ENCODE data around the gene TECTB. TPM values are rescaled to one million over a fixed set of nuclear protein-coding genes. Genes with fewer than 3 reads are reported as not detected.

Gene TECTB
- total RNA-seq, 1 donor: not detected

- DNase-seq (ENCODE audit: low read depth in 2 of 3, low spot score in 2 of 3): no peak
Measured at GRCh38 chr10:112304267-112304859, 21.2 kb downstream of the TECTB start.

- DNase-seq (ENCODE audit: low read depth in 2 of 3, low spot score in 2 of 3): peak in 2 of 3 donors; percentile 14 to 49
Measured at GRCh38 chr10:112307358-112308124, 24.3 kb downstream of the TECTB start.

GRCh38 chr10:112308125-112308502 is 24.9 kb downstream of the TECTB start:
- no peak for DNase-seq (ENCODE audit: low read depth in 2 of 3, low spot score in 2 of 3)

GRCh38 chr10:112311481-112311880 is 28.3 kb downstream of the TECTB start:
- DNase-seq (ENCODE audit: low read depth in 2 of 3, low spot score in 2 of 3): no peak

GRCh38 chr10:112313234-112313633 is 30.0 kb downstream of the TECTB start:
- DNase-seq (ENCODE audit: low read depth in 2 of 3, low spot score in 2 of 3): no peak

GRCh38 chr10:112313911-112314310 is 30.7 kb downstream of the TECTB start:
- DNase-seq (ENCODE audit: low read depth in 2 of 3, low spot score in 2 of 3): no peak

GRCh38 chr10:112314822-112315474 is 31.7 kb downstream of the TECTB start:
- peak; percentile 37 to 80 (median 50) for DNase-seq (ENCODE audit: low read depth in 2 of 3, low spot score in 2 of 3)

- no peak for DNase-seq (ENCODE audit: low read depth in 2 of 3, low spot score in 2 of 3)
Measured at GRCh38 chr10:112327678-112328077, 44.5 kb downstream of the TECTB start.

- DNase-seq (ENCODE audit: low read depth in 2 of 3, low spot score in 2 of 3): no peak
Measured at GRCh38 chr10:112330162-112330561, 47.0 kb downstream of the TECTB start.

- no peak for DNase-seq (ENCODE audit: low read depth in 2 of 3, low spot score in 2 of 3)
Measured at GRCh38 chr10:112330607-112331160, 47.5 kb downstream of the TECTB start.

GRCh38 chr10:112332022-112332421 is 48.8 kb downstream of the TECTB start:
- DNase-seq (ENCODE audit: low read depth in 2 of 3, low spot score in 2 of 3): no peak

GRCh38 chr10:112332509-112333228 is 49.5 kb downstream of the TECTB start:
- no peak for DNase-seq (ENCODE audit: low read depth in 2 of 3, low spot score in 2 of 3)

GRCh38 chr10:112333452-112333851 is 50.3 kb downstream of the TECTB start:
- no peak for DNase-seq (ENCODE audit: low read depth in 2 of 3, low spot score in 2 of 3)

- peak in 1 of 3 donors; percentile 23 for DNase-seq (ENCODE audit: low read depth in 2 of 3, low spot score in 2 of 3)
Measured at GRCh38 chr10:112335111-112335867, 52.1 kb downstream of the TECTB start.

- no peak for DNase-seq (ENCODE audit: low read depth in 2 of 3, low spot score in 2 of 3)
Measured at GRCh38 chr10:112335868-112336265, 52.7 kb downstream of the TECTB start.

GRCh38 chr10:112336556-112337201 is 53.5 kb downstream of the TECTB start:
- DNase-seq (ENCODE audit: low read depth in 2 of 3, low spot score in 2 of 3): no peak

GRCh38 chr10:112338957-112339356 is 55.8 kb downstream of the TECTB start:
- DNase-seq (ENCODE audit: low read depth in 2 of 3, low spot score in 2 of 3): no peak

GRCh38 chr10:112340601-112341000 is 57.4 kb downstream of the TECTB start:
- no peak for DNase-seq (ENCODE audit: low read depth in 2 of 3, low spot score in 2 of 3)

GRCh38 chr10:112343056-112343806 is 60.0 kb downstream of the TECTB start:
- DNase-seq (ENCODE audit: low read depth in 2 of 3, low spot score in 2 of 3): peak in 1 of 3 donors; percentile 40

All from hematopoietic multipotent progenitor cell (in vitro differentiated cells).